GM10248 (cell line): ENCODE measurements around the gene RASSF7.

ENCODE experiments used
- CTCF ChIA-PET: fragments of 300-600 bp; sonication (Branson Sonifier 250); formaldehyde crosslinking; extraction: SDS; loops from one replicate; lab custom pipeline; 2021; ENCODE audit warnings: antibody characterized with exemption; lab: Yijun Ruan, JAX
- POLR2A ChIA-PET: fragments of 350-650 bp; sonication (Branson Sonifier 250); formaldehyde crosslinking; extraction: SDS; loops from one replicate; lab custom pipeline; 2020; ENCODE audit warnings: antibody characterized with exemption; lab: Yijun Ruan, JAX
- DNase-seq: peaks from one replicate; pipeline ENCODE4 v3.0.0; 2012; ENCODE audit errors: extremely low spot score
- CTCF ChIP-seq: IDR thresholded peaks from 2 replicates; pipeline ENCODE4 v1.5.1; 2012; ENCODE audit warnings: mild to moderate bottlenecking, low read depth; ENCODE audit errors: extremely low read depth, missing control alignments, control extremely low read depth

The RASSF7 gene

GRCh38 chr11:528815-529727, 31.7 kb upstream of the RASSF7 start:
- CTCF ChIA-PET, result interaction anchor here (1.4 to 1.9 kb wide), 2 partner anchors 10 kb away, joined by 5 to 11 read pairs; no protein-coding TSS in a partner anchor
- TF ChIP-seq CTCF, result no peak
- DNase-seq, result no peak
- POLR2A ChIA-PET, result no interaction called here

GRCh38 chr11:529728-530411, 30.9 kb upstream of the RASSF7 start:
- CTCF ChIA-PET, result interaction anchor here (1.4 to 6.8 kb wide), 2 partner anchors 11 kb away, joined by 5 to 77 read pairs; no protein-coding TSS in a partner anchor
- TF ChIP-seq CTCF, result no peak
- no peak for DNase-seq
- POLR2A ChIA-PET, result no interaction called here

GRCh38 chr11:530960-531831, 29.6 kb upstream of the RASSF7 start:
- DNase-seq, result no peak
- no peak for TF ChIP-seq CTCF
- ChIA-PET CTCF (interaction anchor here (6.8 kb wide), 1 partner anchor 12 kb away, joined by 77 read pairs; no protein-coding TSS in a partner anchor), POLR2A (interaction anchor here (0.6 kb wide), 1 partner anchor 60 kb away, joined by 3 read pairs; no protein-coding TSS in a partner anchor)

- ChIA-PET POLR2A (interaction anchor here (0.6 kb wide), 1 partner anchor 59 kb away, joined by 3 read pairs; no protein-coding TSS in a partner anchor), CTCF (interaction anchor here (2.6 to 6.8 kb wide), 2 partner anchors 13 to 190 kb away, joined by 7 to 77 read pairs; no protein-coding TSS in a partner anchor)
- no peak for DNase-seq
- TF ChIP-seq CTCF, result no peak
Observed at GRCh38 chr11:531919-532526, 28.7 kb upstream of the RASSF7 start.

- no peak for DNase-seq
- TF ChIP-seq CTCF, result no peak
- ChIA-PET POLR2A (no interaction called here), CTCF (interaction anchor here (2.6 to 6.8 kb wide), 2 partner anchors 14 to 189 kb away, joined by 7 to 77 read pairs; no protein-coding TSS in a partner anchor)
Observed at GRCh38 chr11:532527-532985, 28.2 kb upstream of the RASSF7 start.
